HG02852 (cell line): ENCODE measurements around the gene SIRT2.

Experiments
- ATAC-seq: cut with Tn5 transposase; IDR thresholded peaks from one replicate; pipeline ENCODE4 v1.9.1; 2021; ENCODE audit warnings: mild to moderate bottlenecking, moderate library complexity; ENCODE audit not compliant: unreplicated experiment

Gene SIRT2

GRCh38 chr19:38848299-38849146 is 50.9 kb downstream of the SIRT2 start:
- no peak for ATAC-seq

- ATAC-seq = no peak
Observed at GRCh38 chr19:38846097-38846496, 53.3 kb downstream of the SIRT2 start.

GRCh38 chr19:38845374-38846024 is 53.9 kb downstream of the SIRT2 start:
- no peak for ATAC-seq

GRCh38 chr19:38844093-38844686 is 55.2 kb downstream of the SIRT2 start:
- no peak for ATAC-seq

- no peak for ATAC-seq
Observed at GRCh38 chr19:38843175-38843758, 56.2 kb downstream of the SIRT2 start.

- no peak for ATAC-seq
Observed at GRCh38 chr19:38842439-38843174, 56.8 kb downstream of the SIRT2 start.

- no peak for ATAC-seq
Observed at GRCh38 chr19:38841787-38842438, 57.5 kb downstream of the SIRT2 start.

GRCh38 chr19:38841180-38841766 is 58.1 kb downstream of the SIRT2 start:
- ATAC-seq = no peak

- ATAC-seq = no peak
Observed at GRCh38 chr19:38840583-38840968, 58.8 kb downstream of the SIRT2 start.

- ATAC-seq = no peak
Observed at GRCh38 chr19:38839816-38840582, 59.4 kb downstream of the SIRT2 start.

GRCh38 chr19:38838986-38839761 is 60.2 kb downstream of the SIRT2 start:
- ATAC-seq = no peak

- no peak for ATAC-seq
Observed at GRCh38 chr19:38838208-38838985, 61.0 kb downstream of the SIRT2 start.

GRCh38 chr19:38837656-38838121 is 61.7 kb downstream of the SIRT2 start:
- no peak for ATAC-seq

- no peak for ATAC-seq
Observed at GRCh38 chr19:38836983-38837626, 62.3 kb downstream of the SIRT2 start.

- no peak for ATAC-seq
Observed at GRCh38 chr19:38836159-38836982, 63.0 kb downstream of the SIRT2 start.

GRCh38 chr19:38834590-38834989 is 64.8 kb downstream of the SIRT2 start:
- ATAC-seq = no peak
